ENCODE results near the gene PLLP.

DNA sequence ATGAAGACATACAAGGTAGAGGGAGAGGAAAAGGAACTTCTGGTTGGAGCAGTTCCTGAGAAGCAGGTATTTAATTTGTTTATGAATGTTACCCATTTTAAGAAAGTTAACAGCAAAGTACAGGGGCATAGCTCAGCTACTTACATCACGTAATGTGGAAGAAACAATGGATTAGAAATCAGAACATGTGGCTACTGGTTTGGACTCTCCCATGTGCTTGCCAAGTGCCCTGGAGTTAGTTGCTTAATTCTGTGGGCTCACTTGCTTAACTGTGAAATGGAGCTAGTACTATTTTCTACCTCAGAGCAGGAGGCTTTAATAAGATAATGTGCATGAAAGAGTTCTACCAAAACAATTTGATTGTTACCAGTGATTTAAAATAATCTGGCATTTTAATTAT lies 71.0 kb downstream of the PLLP start:
- TF ChIP-seq POLR2A (IDR thresholded peaks at IDR 0.05) = no peak
- TF ChIP-seq, protein P1, sequence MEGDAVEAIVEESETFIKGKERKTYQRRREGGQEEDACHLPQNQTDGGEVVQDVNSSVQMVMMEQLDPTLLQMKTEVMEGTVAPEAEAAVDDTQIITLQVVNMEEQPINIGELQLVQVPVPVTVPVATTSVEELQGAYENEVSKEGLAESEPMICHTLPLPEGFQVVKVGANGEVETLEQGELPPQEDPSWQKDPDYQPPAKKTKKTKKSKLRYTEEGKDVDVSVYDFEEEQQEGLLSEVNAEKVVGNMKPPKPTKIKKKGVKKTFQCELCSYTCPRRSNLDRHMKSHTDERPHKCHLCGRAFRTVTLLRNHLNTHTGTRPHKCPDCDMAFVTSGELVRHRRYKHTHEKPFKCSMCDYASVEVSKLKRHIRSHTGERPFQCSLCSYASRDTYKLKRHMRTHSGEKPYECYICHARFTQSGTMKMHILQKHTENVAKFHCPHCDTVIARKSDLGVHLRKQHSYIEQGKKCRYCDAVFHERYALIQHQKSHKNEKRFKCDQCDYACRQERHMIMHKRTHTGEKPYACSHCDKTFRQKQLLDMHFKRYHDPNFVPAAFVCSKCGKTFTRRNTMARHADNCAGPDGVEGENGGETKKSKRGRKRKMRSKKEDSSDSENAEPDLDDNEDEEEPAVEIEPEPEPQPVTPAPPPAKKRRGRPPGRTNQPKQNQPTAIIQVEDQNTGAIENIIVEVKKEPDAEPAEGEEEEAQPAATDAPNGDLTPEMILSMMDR (IDR thresholded peaks at IDR 0.05) = no peak
